LHCN-M2 (cell line): ENCODE data around the gene DHX40. TPM values are rescaled to one million over a fixed set of nuclear protein-coding genes. Genes with fewer than 3 reads are reported as not detected.
A peak's percentile ranks its signal among the peaks of the same experiment; 100 is the strongest.

Experiments used
- DNase-seq: peaks from one replicate; pipeline ENCODE4 v3.0.0-alpha.2; 2012; ENCODE audit warnings: low read depth
- total RNA-seq: library from RNA; depleted of rRNA; stranded (reverse); fragments of >200 nt; gene quantifications from 2 replicates; pipeline ENCODE4 v1.2.3, GENCODE V29; 2014; rRNA removed

DHX40 gene
- total RNA-seq, 1 experiment from 2014 or later = 39.7 TPM

GRCh38 chr17:59631276-59631675, 65.9 kb downstream of the DHX40 start:
- no peak for DNase-seq

GRCh38 chr17:59632398-59632797, 67.0 kb downstream of the DHX40 start:
- no peak for DNase-seq

GRCh38 chr17:59633658-59634359, 68.4 kb downstream of the DHX40 start:
- DNase-seq = no peak

- no peak for DNase-seq
Measured at GRCh38 chr17:59634632-59635541, 69.5 kb downstream of the DHX40 start.

DNA sequence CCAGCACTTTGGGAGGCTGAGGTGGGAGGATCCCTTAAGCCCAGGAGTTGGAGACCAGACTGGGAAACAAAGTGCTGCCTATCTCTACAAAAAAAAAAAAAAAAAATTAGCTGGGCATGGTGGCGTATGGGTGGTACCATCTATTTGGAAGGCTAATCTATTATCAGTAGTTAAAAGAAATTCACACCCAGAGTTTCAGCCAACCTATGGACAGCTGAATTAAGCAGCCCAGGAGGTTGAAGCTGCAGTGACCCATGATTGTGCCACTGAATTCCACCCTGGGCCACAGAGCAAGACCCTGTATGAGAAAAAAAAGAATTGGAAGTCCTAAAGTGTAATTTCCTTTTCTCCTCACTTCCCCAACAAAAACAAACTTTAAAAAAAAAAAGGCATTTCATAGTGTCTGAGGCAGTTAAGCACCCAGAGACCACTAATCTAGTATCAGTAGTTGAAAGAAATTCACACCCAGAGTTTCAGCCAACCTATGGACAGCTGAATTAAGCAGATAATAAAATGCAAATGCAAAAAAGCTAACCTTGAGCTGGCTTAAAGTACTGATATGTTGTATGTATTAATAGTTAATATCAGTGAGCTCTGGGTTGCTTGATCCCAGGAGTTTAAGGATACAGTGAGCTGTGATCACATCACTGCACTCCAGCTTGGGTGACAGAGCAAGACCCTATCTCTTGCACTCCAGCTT, 72.4 kb downstream of the DHX40 start:
- DNase-seq = no peak

DNA sequence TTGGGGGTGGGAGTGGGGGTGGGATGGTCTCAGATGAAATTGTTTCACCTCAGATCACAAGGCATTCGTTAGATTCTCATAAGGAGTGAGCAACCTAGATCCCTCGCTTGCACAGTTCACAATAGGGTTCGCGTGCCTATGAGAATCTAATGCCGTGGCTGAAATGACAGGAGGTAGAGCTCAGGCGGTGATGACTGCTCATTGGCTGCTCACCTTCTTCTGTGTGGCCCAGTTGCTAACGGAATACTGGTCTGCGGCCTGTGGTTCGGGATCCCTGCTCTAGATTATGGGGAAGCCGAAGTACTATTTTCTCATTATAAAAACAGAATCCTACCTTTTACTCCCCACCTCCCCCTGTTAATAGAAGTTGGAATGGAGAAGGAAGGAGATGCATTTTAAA, 73.1 kb downstream of the DHX40 start:
- DNase-seq = no peak

- peak; percentile 49 for DNase-seq
Measured at GRCh38 chr17:59641799-59642484, 76.5 kb downstream of the DHX40 start.

DNA sequence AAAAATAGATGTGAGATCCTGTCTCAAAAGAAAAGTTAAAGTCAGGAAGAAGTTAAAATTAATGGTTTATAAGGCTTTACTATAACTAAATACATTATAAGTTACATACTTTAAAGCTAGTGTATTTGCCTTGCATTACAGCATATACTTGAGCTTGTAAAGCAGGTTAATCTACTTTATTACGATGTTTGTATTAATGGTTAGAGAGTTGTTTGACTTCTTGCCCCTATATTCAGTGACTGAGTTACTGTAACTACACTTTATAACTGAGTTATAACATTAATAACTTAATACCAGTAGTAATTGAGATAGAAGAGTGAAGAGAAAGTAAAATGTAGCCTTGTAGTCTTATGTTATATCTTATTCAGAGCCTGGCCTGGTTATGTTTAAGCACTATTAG, 77.2 kb downstream of the DHX40 start:
- no peak for DNase-seq

DNA sequence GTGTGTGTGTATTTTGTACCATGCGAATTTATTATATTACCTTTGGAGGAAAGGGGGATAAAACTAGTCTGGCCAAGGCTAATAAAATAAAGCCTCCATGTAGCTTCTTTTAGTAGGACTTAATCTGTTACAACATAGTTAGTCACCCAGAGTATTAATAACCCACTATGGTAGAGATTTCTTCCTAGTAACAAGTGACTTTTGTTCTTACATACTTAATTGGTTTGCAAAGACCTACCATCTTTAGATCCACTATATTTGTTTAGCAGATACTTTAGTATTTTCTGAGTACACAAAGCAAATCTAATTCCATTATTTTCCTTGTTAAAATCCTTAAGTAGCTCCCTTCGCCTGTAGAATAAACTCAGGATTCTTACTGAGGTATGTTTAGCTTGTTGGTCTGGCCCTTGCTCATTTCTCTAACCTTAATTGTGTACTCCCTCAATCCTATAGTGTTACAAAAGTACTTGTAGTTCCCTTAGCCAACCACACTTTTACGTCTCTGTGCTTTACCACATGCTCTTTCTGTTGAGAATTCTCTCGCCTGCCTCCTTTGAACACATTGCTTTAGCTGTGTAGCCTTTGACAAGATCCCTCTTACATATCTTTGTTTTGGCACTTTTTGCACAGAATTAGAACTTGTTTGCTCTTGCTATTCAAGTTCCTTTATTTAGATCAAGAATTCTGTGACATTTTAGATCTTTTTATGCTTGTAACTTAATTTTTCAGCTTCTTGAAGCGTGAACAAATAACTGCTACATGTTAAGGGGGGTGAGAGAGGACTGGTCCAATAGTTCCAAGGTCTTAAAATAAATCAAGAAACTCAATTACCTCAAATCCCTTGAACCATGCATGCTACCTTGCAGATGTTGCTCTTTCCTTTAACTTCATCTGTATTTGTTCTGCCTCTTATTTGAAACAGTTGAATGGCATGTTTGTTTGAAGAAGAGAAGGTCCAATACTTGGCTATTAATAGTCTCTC, 78.0 kb downstream of the DHX40 start:
- DNase-seq = peak; percentile 60

- no peak for DNase-seq
Measured at GRCh38 chr17:59647288-59647687, 81.9 kb downstream of the DHX40 start.

- DNase-seq = no peak
Measured at GRCh38 chr17:59649886-59650285, 84.5 kb downstream of the DHX40 start.

DNA sequence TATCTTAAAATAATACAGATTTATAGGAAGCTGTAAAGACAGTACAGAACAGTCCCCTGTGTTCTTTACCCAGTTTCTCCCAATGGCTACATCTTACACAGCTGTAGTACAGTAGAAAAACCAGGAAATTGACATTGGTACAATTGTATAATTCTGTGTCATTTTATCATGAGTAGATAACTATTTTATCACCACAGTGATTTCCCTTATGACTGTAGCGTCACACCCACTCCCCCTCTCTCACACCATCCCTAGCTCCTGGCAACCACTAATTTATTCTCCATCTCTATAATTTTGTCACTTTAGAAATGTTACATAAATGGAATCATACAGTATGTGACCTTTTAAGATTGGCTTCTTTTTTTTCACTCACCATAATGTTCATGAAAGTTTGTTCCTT, 85.2 kb downstream of the DHX40 start:
- no peak for DNase-seq

DNA sequence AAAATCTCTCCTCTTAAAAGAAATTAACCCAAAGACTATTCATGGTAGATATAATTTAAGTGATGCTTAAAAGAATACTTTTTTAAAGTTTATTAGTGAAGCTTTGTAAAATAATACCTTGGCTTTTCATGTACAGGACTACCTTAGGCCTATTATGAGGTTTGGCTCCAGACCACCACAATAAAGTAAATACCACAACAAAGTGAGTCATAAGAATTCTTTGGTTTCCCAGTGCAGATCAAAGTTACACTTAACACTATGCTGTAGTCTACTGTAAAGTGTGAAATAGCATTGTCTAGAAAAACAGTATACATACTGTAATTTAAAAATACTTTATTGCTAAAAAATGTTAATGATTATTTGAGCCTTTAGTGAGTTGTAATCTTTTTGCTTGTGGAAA, 85.9 kb downstream of the DHX40 start:
- peak; percentile 61 for DNase-seq

- DNase-seq = peak; percentile 89
Measured at GRCh38 chr17:59652119-59652518, 86.7 kb downstream of the DHX40 start.

GRCh38 chr17:59656624-59657023, 91.2 kb downstream of the DHX40 start:
- peak; percentile 81 for DNase-seq

Other genes with a start within 250 kb of the DHX40 start
- 1.1 and 3.5 TPM in 2 replicates for gene YPEL2, start 234.0 kb upstream of the DHX40 start, total RNA-seq
- gene CLTC, start 54.3 kb downstream of the DHX40 start, total RNA-seq = 389 and 434 TPM in 2 replicates
- 29.9 and 34.3 TPM in 2 replicates for gene PTRH2, start 141.8 kb downstream of the DHX40 start, total RNA-seq
- 193 and 225 TPM in 2 replicates for gene VMP1, start 142.0 kb downstream of the DHX40 start, total RNA-seq